ENCODE results near the gene MAT2B.

MAT2B gene

DNA sequence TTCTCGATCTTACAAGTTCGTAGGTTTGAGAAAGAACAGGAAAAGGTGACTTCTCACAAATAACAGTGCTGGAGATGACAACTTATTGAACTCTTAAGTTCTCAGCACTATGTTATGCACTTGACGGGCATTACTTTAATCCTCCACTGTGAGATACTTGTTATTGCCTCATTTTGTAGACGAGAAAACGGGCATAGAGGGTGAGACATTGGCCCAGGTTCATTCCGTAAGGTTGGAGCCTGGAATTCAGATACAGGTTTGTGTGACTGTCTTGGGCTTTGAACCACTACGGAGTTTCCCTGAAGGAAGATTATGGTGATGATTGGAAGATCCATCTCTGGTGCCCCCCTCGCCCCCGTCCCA is 657 bp downstream of the MAT2B start:
- peaks cover 31% of the 10 kb centered on the region for H3K4me1 ChIP-seq (ENCODE audit: insufficient read depth, poor library complexity, severe bottlenecking)
- DNase-seq (ENCODE audit: low spot score) (no peak), ATAC-seq (ENCODE audit: low read depth) (no peak)
- no peaks in the 10 kb centered on the region for H3K36me3 ChIP-seq (ENCODE audit: low read depth)
- TF ChIP-seq, protein P1, sequence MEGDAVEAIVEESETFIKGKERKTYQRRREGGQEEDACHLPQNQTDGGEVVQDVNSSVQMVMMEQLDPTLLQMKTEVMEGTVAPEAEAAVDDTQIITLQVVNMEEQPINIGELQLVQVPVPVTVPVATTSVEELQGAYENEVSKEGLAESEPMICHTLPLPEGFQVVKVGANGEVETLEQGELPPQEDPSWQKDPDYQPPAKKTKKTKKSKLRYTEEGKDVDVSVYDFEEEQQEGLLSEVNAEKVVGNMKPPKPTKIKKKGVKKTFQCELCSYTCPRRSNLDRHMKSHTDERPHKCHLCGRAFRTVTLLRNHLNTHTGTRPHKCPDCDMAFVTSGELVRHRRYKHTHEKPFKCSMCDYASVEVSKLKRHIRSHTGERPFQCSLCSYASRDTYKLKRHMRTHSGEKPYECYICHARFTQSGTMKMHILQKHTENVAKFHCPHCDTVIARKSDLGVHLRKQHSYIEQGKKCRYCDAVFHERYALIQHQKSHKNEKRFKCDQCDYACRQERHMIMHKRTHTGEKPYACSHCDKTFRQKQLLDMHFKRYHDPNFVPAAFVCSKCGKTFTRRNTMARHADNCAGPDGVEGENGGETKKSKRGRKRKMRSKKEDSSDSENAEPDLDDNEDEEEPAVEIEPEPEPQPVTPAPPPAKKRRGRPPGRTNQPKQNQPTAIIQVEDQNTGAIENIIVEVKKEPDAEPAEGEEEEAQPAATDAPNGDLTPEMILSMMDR (IDR thresholded peaks at IDR 0.05; ENCODE audit: poor library complexity, severe bottlenecking), result peak; percentile 48
- H3K4me3 ChIP-seq (ENCODE audit: severe bottlenecking), result peak overlapping the region; percentile 69
- no peaks in the 10 kb centered on the region for H3K27me3 ChIP-seq (ENCODE audit: insufficient read depth, poor library complexity, severe bottlenecking)
- H3K9me3 ChIP-seq (ENCODE audit: severe bottlenecking), result no peaks in the 10 kb centered on the region
- peak overlapping the region; percentile 87 for H3K27ac ChIP-seq (ENCODE audit: poor library complexity, severe bottlenecking)

DNA sequence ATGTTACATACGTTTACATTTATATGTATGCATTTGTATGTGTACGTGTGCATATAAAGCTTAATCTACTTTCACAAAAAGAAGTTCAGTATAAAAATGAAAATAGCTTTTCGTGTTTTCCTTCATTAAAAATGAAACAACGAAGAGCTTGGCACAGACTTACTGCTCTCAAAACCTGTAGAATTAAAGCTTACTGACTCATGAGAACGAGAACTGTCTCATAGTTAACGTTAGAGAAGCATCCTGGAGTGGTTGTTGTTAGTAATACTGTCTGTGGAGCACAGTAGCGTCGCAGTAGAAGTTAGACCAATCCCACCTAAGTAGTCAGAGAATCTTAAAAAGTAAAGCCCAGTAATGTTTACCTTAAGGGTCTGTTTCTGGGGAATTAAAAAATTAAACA is 1.3 kb downstream of the MAT2B start:
- TF ChIP-seq, protein P1 (IDR thresholded peaks at IDR 0.05; ENCODE audit: poor library complexity, severe bottlenecking), result no peak
- H3K27me3 ChIP-seq (ENCODE audit: insufficient read depth, poor library complexity, severe bottlenecking), result no peaks in the 10 kb centered on the region
- ATAC-seq (ENCODE audit: low read depth) (0 out of 3 replicates have a peak, but pooled peaks have one; percentile 4), DNase-seq (ENCODE audit: low spot score) (no peak)
- peaks cover 31% of the 10 kb centered on the region for H3K4me1 ChIP-seq (ENCODE audit: insufficient read depth, poor library complexity, severe bottlenecking)
- peak overlapping the region; percentile 69 for H3K4me3 ChIP-seq (ENCODE audit: severe bottlenecking)
- H3K36me3 ChIP-seq (ENCODE audit: low read depth), result peaks cover 3% of the 10 kb centered on the region
- H3K27ac ChIP-seq (ENCODE audit: poor library complexity, severe bottlenecking), result peak overlapping the region; percentile 87
- H3K9me3 ChIP-seq (ENCODE audit: severe bottlenecking), result no peaks in the 10 kb centered on the region

DNA sequence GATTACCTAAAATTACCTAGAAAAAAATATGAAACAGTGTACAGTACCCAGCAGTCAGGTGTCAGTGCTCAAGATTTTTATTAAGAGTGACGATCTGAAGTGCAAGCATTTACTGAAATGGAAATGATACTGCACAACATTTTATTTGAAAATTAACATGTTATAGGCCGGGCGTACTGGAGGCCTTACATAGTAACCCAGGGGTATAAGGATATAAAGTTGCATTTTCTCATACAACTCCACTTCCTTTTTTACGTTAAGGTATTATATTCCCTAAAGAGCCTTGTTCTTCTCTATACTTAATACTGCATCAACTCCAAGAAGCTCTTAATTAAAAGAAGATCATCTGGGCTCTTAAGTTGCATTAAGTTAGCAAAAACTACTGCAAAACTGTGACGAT is 3.3 kb downstream of the MAT2B start:
- ATAC-seq (ENCODE audit: low read depth), result no peak
- Histone ChIP-seq H3K9me3 (ENCODE audit: severe bottlenecking) (no peaks in the 10 kb centered on the region), H3K4me3 (ENCODE audit: severe bottlenecking) (peak overlapping the region; percentile 19), H3K36me3 (ENCODE audit: low read depth) (peaks cover 23% of the 10 kb centered on the region), H3K4me1 (ENCODE audit: insufficient read depth, poor library complexity, severe bottlenecking) (peaks cover 26% of the 10 kb centered on the region), H3K27me3 (ENCODE audit: insufficient read depth, poor library complexity, severe bottlenecking) (no peaks in the 10 kb centered on the region), H3K27ac (ENCODE audit: poor library complexity, severe bottlenecking) (peak overlapping the region; percentile 87)
- no peak for DNase-seq (ENCODE audit: low spot score)
- TF ChIP-seq, protein P1 (IDR thresholded peaks at IDR 0.05; ENCODE audit: poor library complexity, severe bottlenecking), result no peak

DNA sequence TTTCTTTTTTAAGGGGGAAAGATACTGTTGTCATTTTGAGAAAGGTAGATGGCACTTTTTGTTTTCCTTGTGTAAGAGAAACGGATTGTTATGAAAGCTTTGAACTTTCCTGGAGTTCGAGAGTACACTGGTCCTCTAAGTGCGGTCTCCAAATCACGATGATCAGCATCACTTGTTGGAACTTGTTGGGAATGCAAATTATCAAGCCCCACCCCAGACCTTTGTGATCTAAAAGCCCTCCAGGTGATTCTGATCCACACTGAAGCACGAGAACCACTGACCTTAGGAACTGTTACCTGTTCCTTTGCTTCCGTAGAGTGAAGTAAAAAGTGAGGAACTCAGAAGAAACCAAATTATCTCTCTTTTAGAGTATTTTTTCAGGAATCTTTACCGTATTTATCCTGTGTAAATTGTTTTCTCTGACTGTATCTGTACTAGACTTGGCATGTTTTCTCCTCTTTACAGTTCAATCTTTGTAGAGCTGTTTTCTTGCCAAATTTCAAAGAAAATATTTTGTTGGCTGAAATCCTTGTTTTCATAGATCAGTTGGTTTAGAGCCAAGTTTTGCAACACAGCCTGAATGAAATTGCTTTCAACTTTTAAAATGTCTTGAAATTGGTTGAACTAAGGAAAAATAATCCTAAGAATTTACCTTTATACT is 4.0 kb downstream of the MAT2B start:
- Histone ChIP-seq H3K36me3 (ENCODE audit: low read depth) (peaks cover 29% of the 10 kb centered on the region), H3K9me3 (ENCODE audit: severe bottlenecking) (no peaks in the 10 kb centered on the region), H3K27me3 (ENCODE audit: insufficient read depth, poor library complexity, severe bottlenecking) (no peaks in the 10 kb centered on the region), H3K4me3 (ENCODE audit: severe bottlenecking) (peak overlapping the region; percentile 19), H3K27ac (ENCODE audit: poor library complexity, severe bottlenecking) (peak overlapping the region; percentile 87), H3K4me1 (ENCODE audit: insufficient read depth, poor library complexity, severe bottlenecking) (peaks cover 26% of the 10 kb centered on the region)
- DNase-seq (ENCODE audit: low spot score), result peak; percentile 81
- TF ChIP-seq, protein P1 (IDR thresholded peaks at IDR 0.05; ENCODE audit: poor library complexity, severe bottlenecking), result no peak
- ATAC-seq (ENCODE audit: low read depth), result peak; percentile 47

DNA sequence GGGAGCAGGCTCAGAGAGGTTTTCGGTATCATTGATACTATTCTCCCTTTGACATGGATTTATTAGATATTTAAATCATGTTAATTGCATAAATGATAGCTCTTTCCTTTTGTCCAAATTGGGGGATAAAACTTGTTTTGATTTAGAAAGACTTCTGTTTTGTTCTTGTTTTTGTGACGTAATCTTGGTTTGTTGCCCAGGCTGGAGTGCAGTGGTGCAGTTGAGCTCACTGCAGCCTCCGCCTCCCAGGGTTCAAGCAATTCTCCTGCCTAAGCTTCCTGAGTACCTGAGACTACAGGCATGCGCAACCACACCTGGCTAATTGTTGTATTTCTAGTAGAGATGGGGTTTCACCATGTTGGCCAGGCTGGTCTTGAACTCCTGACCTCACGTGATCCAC is 7.1 kb downstream of the MAT2B start:
- Histone ChIP-seq H3K4me3 (ENCODE audit: severe bottlenecking) (no peak overlapping the region), H3K27me3 (ENCODE audit: insufficient read depth, poor library complexity, severe bottlenecking) (no peaks in the 10 kb centered on the region), H3K27ac (ENCODE audit: poor library complexity, severe bottlenecking) (no peak overlapping the region), H3K4me1 (ENCODE audit: insufficient read depth, poor library complexity, severe bottlenecking) (peaks cover 19% of the 10 kb centered on the region), H3K9me3 (ENCODE audit: severe bottlenecking) (no peaks in the 10 kb centered on the region), H3K36me3 (ENCODE audit: low read depth) (peaks cover 58% of the 10 kb centered on the region)
- TF ChIP-seq, protein P1 (IDR thresholded peaks at IDR 0.05; ENCODE audit: poor library complexity, severe bottlenecking), result no peak
- DNase-seq (ENCODE audit: low spot score) (no peak), ATAC-seq (ENCODE audit: low read depth) (no peak)

Data from RWPE2 (cell line).